Fibroblast of the aortic adventitia (primary cell): ENCODE results near the gene AUTS2. TPM values are rescaled to one million over a fixed set of nuclear protein-coding genes. Genes with fewer than 3 reads are reported as not detected.

Experiments
- DNase-seq: peaks from one replicate; pipeline ENCODE4 v3.0.0-alpha.2; 2010; ENCODE audit warnings: low read depth
- H3K4me3 ChIP-seq: 2 replicates; pipeline ENCODE4 v1.5.1; 2011; ENCODE audit warnings: low read depth, mild to moderate bottlenecking, control low read depth, low read length, moderate library complexity
- total RNA-seq: library from RNA; depleted of rRNA; stranded (reverse); fragments of >200 nt; gene quantifications from 2 replicates; pipeline ENCODE4 v1.2.3, GENCODE V29; 2012; ENCODE audit warnings: low replicate concordance
- TF ChIP-seq, protein P1 (sequence below): IDR thresholded peaks from 2 replicates; pipeline ENCODE4 v1.5.1; 2011; ENCODE audit warnings: mild to moderate bottlenecking, low read length, control low read depth, inconsistent platforms; ENCODE audit not compliant: insufficient read depth

Gene AUTS2
- total RNA-seq, 1 donor: 10.7 TPM

DNA sequence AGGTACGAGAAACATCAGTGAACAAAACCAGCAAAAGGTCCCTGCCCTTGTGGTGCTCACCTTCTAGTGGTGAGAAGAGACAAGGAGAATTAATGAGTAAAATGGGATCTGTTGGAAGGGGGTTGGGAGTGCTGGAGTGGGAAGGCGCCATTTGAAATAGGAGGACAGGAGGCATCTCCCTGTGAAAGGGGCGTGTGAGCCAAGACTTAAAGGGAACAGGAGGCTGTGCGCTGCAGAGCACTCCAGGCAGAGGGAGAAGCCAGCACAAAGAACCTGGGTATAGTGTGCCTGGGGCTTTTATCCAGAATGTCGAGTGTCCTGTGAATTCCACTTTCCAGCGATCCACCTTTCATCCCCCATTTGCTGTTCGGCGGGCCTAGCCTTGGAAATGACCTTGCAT lies 1035.8 kb downstream of the AUTS2 start:
- no peak overlapping the region for H3K4me3 ChIP-seq
- TF ChIP-seq, protein P1, sequence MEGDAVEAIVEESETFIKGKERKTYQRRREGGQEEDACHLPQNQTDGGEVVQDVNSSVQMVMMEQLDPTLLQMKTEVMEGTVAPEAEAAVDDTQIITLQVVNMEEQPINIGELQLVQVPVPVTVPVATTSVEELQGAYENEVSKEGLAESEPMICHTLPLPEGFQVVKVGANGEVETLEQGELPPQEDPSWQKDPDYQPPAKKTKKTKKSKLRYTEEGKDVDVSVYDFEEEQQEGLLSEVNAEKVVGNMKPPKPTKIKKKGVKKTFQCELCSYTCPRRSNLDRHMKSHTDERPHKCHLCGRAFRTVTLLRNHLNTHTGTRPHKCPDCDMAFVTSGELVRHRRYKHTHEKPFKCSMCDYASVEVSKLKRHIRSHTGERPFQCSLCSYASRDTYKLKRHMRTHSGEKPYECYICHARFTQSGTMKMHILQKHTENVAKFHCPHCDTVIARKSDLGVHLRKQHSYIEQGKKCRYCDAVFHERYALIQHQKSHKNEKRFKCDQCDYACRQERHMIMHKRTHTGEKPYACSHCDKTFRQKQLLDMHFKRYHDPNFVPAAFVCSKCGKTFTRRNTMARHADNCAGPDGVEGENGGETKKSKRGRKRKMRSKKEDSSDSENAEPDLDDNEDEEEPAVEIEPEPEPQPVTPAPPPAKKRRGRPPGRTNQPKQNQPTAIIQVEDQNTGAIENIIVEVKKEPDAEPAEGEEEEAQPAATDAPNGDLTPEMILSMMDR: no peak
- no peak for DNase-seq

DNA sequence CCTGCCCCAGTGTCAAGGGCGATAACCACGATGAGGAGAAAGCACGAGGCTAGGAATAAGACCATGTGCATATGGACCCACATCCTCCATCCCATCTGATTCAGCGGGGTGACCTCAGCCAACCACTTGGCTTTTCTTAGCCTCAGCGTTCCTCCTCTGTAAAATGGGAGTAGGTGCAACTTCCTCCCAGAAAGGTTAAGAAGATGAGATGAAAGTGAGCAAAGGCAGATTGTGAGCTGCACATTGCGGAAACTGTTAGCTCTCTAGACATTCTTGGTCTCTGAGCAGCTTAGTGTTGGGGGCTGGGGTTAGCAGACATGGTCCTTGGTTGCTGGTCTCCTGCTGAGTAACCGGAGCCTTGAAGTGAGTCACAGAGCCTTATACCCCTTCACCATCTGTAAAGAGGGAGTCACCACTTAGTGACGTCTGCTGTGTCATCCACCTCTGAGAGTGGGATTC lies 1036.4 kb downstream of the AUTS2 start:
- TF ChIP-seq, protein P1: no peak
- H3K4me3 ChIP-seq: no peak overlapping the region
- peak; percentile 53 for DNase-seq

DNA sequence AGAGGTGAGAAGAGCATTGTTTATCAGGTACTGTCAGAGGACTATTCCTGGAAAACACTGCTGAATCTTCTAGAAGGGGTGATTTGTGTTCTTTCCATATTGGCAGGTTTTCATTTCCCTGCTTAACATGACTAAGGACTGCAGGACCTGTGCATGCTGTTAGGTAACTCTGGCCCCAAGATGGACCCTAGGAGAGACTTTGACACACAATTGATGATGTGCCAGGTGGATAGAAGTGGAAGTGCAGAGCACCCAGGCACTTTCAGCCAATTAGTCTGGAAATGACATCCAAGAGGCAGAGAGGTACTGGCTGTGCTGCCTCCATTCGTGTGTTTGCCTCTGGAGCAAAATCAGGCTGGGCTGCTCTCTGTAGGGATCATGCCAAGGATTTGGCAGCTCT lies 1037.4 kb downstream of the AUTS2 start:
- TF ChIP-seq, protein P1: no peak
- DNase-seq: no peak

DNA sequence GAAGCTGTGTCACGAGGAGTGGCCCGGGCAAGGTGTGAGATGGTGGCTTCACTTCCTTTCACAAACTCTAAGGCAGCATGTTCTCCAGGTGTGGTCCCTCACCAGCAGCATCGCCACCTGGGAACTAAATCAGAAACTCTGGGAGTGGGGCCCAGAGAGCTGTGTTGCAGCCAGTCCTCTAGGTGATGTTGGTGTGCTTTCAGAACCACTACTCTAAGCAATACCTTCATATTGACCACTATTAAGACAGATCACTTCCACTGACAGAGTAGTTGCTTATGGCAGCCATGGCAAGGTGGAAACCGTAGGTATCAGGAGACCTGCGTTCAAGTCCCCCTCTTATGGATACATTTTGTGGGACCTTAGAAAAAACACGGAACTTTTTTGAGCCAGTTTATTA lies 1037.9 kb downstream of the AUTS2 start:
- H3K4me3 ChIP-seq: no peak overlapping the region
- no peak for DNase-seq
- TF ChIP-seq, protein P1: no peak

More for the DNA sequence above, 1037.4 kb downstream of the AUTS2 start:
- H3K4me3 ChIP-seq: no peak overlapping the region

DNA sequence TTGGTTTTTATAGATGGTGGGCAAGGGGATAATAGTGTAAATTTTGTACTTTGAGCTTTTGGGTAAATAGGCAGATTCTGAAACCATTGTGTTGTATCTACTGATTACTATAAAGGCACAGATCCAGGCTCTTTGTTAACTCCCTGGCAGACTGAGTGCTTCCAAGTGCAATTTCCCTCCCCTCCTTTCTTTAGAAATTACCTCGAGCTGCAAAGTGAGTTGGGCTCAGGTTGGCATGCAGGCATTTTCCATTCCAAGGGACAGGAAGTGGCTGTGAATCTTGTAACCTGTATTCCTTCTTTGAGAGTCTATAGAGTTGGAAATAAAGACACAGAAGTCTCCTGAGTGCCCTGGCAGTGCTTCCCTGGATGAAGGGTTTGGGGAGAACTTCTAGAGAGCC lies 1039.5 kb downstream of the AUTS2 start:
- no peak for DNase-seq
- no peak overlapping the region for H3K4me3 ChIP-seq
- TF ChIP-seq, protein P1: no peak

DNA sequence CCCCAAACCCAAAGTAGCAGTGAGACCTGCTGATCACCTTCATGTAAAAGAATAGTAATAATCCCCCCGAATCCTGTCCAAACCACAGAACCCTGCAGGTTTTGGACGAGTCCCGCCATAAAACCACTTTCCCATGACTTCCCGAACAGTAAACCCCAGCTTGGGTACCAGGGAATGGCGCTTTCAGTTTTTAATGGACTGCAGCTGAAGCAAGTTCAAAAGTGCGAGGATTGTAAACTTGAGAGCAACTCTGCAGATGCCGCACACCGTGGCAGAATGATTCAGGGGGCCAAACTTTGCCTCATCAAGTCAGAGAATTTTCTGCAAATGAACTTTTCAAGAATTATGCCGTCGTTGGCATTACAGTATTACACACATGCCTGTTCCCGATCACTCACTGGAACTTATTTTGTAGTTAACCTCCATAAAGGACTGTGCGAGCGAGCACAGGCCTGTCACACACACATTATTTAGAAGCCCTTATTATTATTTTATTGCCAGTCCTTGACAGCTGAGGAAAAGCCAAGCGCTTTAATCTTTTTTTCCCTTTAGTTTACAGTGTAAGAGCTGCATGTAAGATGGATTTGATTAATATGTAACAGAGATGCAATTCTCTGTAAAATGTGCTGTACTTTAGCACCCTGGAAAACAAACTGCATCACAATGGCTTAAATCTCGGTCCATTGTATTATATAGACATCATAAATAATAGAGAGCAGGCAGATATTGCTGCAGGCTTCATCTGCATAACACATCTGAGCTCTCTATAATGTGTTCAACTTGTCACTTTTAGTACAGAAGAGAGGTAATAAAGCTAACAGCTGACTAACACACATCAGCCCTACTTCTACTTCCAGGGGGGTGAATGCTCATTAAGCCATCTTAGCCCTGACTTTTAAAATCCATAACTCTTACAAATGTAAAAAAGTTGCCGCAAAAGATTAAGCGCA lies 1040.2 kb downstream of the AUTS2 start:
- TF ChIP-seq, protein P1: no peak
- no peak for DNase-seq
- no peak overlapping the region for H3K4me3 ChIP-seq
